Thymus (tissue), 14 donors: Measurements from ENCODE around the gene IGHMBP2. TPM values are rescaled to one million over a fixed set of nuclear protein-coding genes. Genes with fewer than 3 reads are reported as not detected.
A peak's percentile ranks its signal among the peaks of the same experiment; 100 is the strongest.
"Not testable (repeated sequence)": the region's sequence is repeated elsewhere in the genome, so short reads cannot be mapped to it uniquely, and the experiment has no call there.

ENCODE experiments used
- DNase-seq, 9 donors: peaks; one replicate each; pipeline ENCODE4 v3.0.0-alpha.2; 2013; ENCODE audit warnings: low spot score in 9 of 9, low read depth in 6 of 9, missing footprints in 1 of 9
- H3K27ac ChIP-seq, 2 donors: one replicate each; pipeline ENCODE4 v1.5.1; 2013; ENCODE audit warnings: control low read depth in 1 of 2, low read depth in 1 of 2, low read length in 1 of 2, mild to moderate bottlenecking in 1 of 2, moderate library complexity in 1 of 2
- H3K27me3 ChIP-seq, 2 donors: one replicate each; pipeline ENCODE4 v1.5.1; 2013; ENCODE audit warnings: low read length in 1 of 2; ENCODE audit not compliant: control insufficient read depth in 2 of 2, insufficient read depth in 1 of 2
- H3K36me3 ChIP-seq, 2 donors: one replicate each; pipeline ENCODE4 v1.5.1; 2013; ENCODE audit warnings: low read length in 1 of 2, mild to moderate bottlenecking in 1 of 2, moderate library complexity in 1 of 2; ENCODE audit not compliant: control insufficient read depth in 2 of 2, insufficient read depth in 2 of 2
- H3K4me1 ChIP-seq, 2 donors: one replicate each; pipeline ENCODE4 v1.5.1; 2013; ENCODE audit warnings: low read length in 2 of 2; ENCODE audit not compliant: control insufficient read depth in 2 of 2, insufficient read depth in 2 of 2
- H3K4me3 ChIP-seq, 2 donors: one replicate each; pipeline ENCODE4 v1.5.1; 2013; ENCODE audit warnings: low read length in 2 of 2, control low read depth in 1 of 2, mild to moderate bottlenecking in 1 of 2
- H3K9me3 ChIP-seq, 2 donors: one replicate each; pipeline ENCODE4 v1.5.1; 2013; ENCODE audit warnings: low read length in 1 of 2, mild to moderate bottlenecking in 1 of 2; ENCODE audit not compliant: control insufficient read depth in 2 of 2, insufficient read depth in 1 of 2
- WGBS: extraction: QIAGEN DNeasy Blood & Tissue Kit; methylation state at CpG from one replicate; pipeline ENCODE4 v1.1.7; 2013; 5-methylcytosine and 5-hydroxymethylcytosine counted together
- long read RNA-seq, 10 donors: transcript quantifications; one replicate each; lab custom pipeline, GENCODE V29; 2026
- polyA plus RNA-seq: library from polyadenylated mRNA; stranded (reverse); fragments of 200-250 nt; gene quantifications from one replicate; pipeline ENCODE4 v1.2.3, GENCODE V29; 2013
- total RNA-seq: library from RNA; stranded (reverse); fragments of 120-200 nt; gene quantifications from one replicate; pipeline ENCODE4 v1.2.4, GENCODE V29; 2013
- donor health status: healthy.

IGHMBP2 gene
- total RNA-seq (5.2 TPM), polyA plus RNA-seq (19.0 TPM)
- long read RNA-seq, donor 1, result 0 reads
- long read RNA-seq, donor 2, result 0 reads
- long read RNA-seq, donor 3, partial matches to known transcripts, result 0 of 2 reads
- long read RNA-seq, donor 3, other reads (novel, unspliced or antisense), result 0 of 2 reads
- long read RNA-seq, donor 4, result 0 reads
- long read RNA-seq, donor 5, partial matches to known transcripts, result 9 of 11 reads
- long read RNA-seq, donor 5, other reads (novel, unspliced or antisense), result 0 of 11 reads
- long read RNA-seq, donor 6, result 0 reads
- long read RNA-seq, donor 7, partial matches to known transcripts, result 0 of 3 reads
- long read RNA-seq, donor 7, other reads (novel, unspliced or antisense), result 0 of 3 reads
- long read RNA-seq, donor 8, result 0 reads
- long read RNA-seq, donor 9, result 0 reads
- long read RNA-seq, donor 10, partial matches to known transcripts, result 0 of 1 reads
- long read RNA-seq, donor 10, other reads (novel, unspliced or antisense), result 0 of 1 reads

GRCh38 chr11:68903288-68904247 is at the start of gene IGHMBP2, which contains the start of gene MRPL21:
Gene IGHMBP2 (plus strand): TSS chr11:68903891. CDS start chr11:68903953, 62 bp downstream.
Gene MRPL21 (minus strand): TSS chr11:68903832. CDS start chr11:68903810, 22 bp downstream.
- Histone ChIP-seq H3K4me1 (peaks cover 11 to 12% of the 10 kb centered on the region in 2 donors), H3K36me3 (peaks cover 16 to 19% of the 10 kb centered on the region in 2 donors), H3K27ac (peak within 1 kb of the TSS; percentile 30 to 57), H3K4me3 (peak within 1 kb of the TSS; percentile 74 to 91), H3K9me3 (no peaks in the 10 kb centered on the region), H3K27me3 (no peaks in the 10 kb centered on the region)
- WGBS, result under 1% methylated on average over 78 of the region's 78 CpGs
- DNase-seq, result peak; percentile 55 to 87 (median 71)

- peaks cover 2 to 3% of the 10 kb centered on the region in 2 donors for H3K4me1 ChIP-seq
- no peak for DNase-seq
- H3K36me3 ChIP-seq, result no peaks in the 10 kb centered on the region
- no peak overlapping the region for H3K4me3 ChIP-seq
- no peaks in the 10 kb centered on the region for H3K9me3 ChIP-seq
- 23% methylated on average over 42 of the region's 42 CpGs for WGBS
- H3K27ac ChIP-seq, result no peak overlapping the region
- peaks cover 24 to 52% of the 10 kb centered on the region in 2 donors for H3K27me3 ChIP-seq
These were observed 49.3 kb upstream of the IGHMBP2 start for GRCh38 chr11:68854273-68854958.

GRCh38 chr11:68855205-68855981 is 48.3 kb upstream of the IGHMBP2 start:
- peaks cover 2 to 3% of the 10 kb centered on the region in 2 donors for H3K4me1 ChIP-seq
- peaks cover 24 to 52% of the 10 kb centered on the region in 2 donors for H3K27me3 ChIP-seq
- no peaks in the 10 kb centered on the region for H3K36me3 ChIP-seq
- no peak for DNase-seq
- H3K4me3 ChIP-seq, result peak overlapping the region in 1 of 2 donors; percentile 31
- H3K9me3 ChIP-seq, result no peaks in the 10 kb centered on the region
- H3K27ac ChIP-seq, result no peak overlapping the region
- 4% methylated on average over 62 of the region's 62 CpGs for WGBS

GRCh38 chr11:68856425-68857030 is 47.2 kb upstream of the IGHMBP2 start:
- H3K9me3 ChIP-seq, H3K36me3 ChIP-seq, DNase-seq, H3K4me1 ChIP-seq, H3K27ac ChIP-seq, H3K4me3 ChIP-seq: not testable (repeated sequence)
- 97% methylated on average over 21 of the region's 21 CpGs for WGBS
- H3K27me3 ChIP-seq, result peaks cover 24 to 52% of the 10 kb centered on the region in 2 donors

- Histone ChIP-seq H3K27ac (no peak overlapping the region), H3K27me3 (peaks cover 24 to 48% of the 10 kb centered on the region in 2 donors), H3K9me3 (no peaks in the 10 kb centered on the region), H3K4me1 (peaks cover 2 to 3% of the 10 kb centered on the region in 2 donors), H3K36me3 (no peaks in the 10 kb centered on the region), H3K4me3 (no peak overlapping the region)
- no peak for DNase-seq
- 95% methylated on average over 8 of the region's 8 CpGs for WGBS
These were observed 46.6 kb upstream of the IGHMBP2 start for GRCh38 chr11:68857037-68857586.

- Histone ChIP-seq H3K4me3 (no peak overlapping the region), H3K4me1 (peaks cover 2 to 3% of the 10 kb centered on the region in 2 donors), H3K27me3 (peaks cover 18 to 29% of the 10 kb centered on the region in 2 donors), H3K9me3 (peaks cover 0 to 7% of the 10 kb centered on the region in 2 donors), H3K36me3 (no peaks in the 10 kb centered on the region), H3K27ac (no peak overlapping the region)
- 94% methylated on average over 8 of the region's 8 CpGs for WGBS
- no peak for DNase-seq
These were observed 44.6 kb upstream of the IGHMBP2 start for GRCh38 chr11:68859123-68859522.

- Histone ChIP-seq H3K9me3 (peaks cover 0 to 8% of the 10 kb centered on the region in 2 donors), H3K36me3 (no peaks in the 10 kb centered on the region), H3K27ac (no peak overlapping the region), H3K4me3 (no peak overlapping the region), H3K27me3 (peaks cover 0 to 4% of the 10 kb centered on the region in 2 donors), H3K4me1 (no peaks in the 10 kb centered on the region)
- DNase-seq, result no peak
- WGBS, result 97% methylated on average over 6 of the region's 6 CpGs
These were observed 41.3 kb upstream of the IGHMBP2 start for GRCh38 chr11:68862421-68862820.
